Gastrocnemius medialis (tissue), 4 donors: ENCODE results near the gene SYCP2.

Experiments used
- POLR2A ChIP-seq, 2 donors: fragments of 450-650 bp; IDR thresholded peaks; one replicate each; pipeline ENCODE4 v1.6.1; 2017; ENCODE audit warnings: antibody characterized with exemption in 2 of 2, mild to moderate bottlenecking in 2 of 2, moderate library complexity in 2 of 2
- TF ChIP-seq, protein P1 (sequence below), 5 experiments: fragments of 450-650 bp in 3 of 5; fragments of 200-600 bp in 2 of 5; sonication (generic) in 2 of 5; IDR thresholded peaks in 4 of 5; conservative IDR thresholded peaks in 1 of 5; 1 replicate in 4 of 5; 2 replicates in 1 of 5; pipeline ENCODE4 v1.5.1; 2016 to 2019; ENCODE audit warnings: antibody characterized with exemption in 5 of 5, mild to moderate bottlenecking in 3 of 5, moderate library complexity in 3 of 5

DNA sequence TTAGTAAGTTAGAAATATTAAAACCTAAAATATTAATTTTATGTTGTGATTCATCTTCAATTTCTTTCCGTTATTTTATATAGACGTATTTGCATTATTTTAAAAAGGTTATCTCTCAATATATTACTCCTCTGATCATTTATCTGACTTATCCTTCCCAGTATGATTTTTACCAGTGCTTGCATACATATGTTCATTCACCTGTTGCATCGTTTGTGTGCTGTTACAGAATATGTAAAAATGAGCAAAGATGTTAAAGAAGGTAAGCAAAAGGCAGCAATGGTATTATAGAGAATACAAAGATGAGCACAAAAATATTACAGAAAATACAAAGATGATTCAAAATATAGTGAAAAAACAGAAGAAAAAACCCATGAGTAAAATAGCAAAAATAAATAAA lies 48.9 kb downstream of the SYCP2 start:
- TF ChIP-seq, protein P1, sequence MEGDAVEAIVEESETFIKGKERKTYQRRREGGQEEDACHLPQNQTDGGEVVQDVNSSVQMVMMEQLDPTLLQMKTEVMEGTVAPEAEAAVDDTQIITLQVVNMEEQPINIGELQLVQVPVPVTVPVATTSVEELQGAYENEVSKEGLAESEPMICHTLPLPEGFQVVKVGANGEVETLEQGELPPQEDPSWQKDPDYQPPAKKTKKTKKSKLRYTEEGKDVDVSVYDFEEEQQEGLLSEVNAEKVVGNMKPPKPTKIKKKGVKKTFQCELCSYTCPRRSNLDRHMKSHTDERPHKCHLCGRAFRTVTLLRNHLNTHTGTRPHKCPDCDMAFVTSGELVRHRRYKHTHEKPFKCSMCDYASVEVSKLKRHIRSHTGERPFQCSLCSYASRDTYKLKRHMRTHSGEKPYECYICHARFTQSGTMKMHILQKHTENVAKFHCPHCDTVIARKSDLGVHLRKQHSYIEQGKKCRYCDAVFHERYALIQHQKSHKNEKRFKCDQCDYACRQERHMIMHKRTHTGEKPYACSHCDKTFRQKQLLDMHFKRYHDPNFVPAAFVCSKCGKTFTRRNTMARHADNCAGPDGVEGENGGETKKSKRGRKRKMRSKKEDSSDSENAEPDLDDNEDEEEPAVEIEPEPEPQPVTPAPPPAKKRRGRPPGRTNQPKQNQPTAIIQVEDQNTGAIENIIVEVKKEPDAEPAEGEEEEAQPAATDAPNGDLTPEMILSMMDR (IDR thresholded peaks at IDR 0.05 in 4 of 5, conservative IDR thresholded peaks at IDR 0.05 in 1 of 5): no peak
- no peak for TF ChIP-seq POLR2A (IDR thresholded peaks at IDR 0.05)
